ENCODE measurements around the gene ZNF574.

ZNF574 gene

GRCh38 chr19:42108527-42109389, 32.8 kb downstream of the ZNF574 start:
- DNase-seq = no peak

GRCh38 chr19:42109896-42110295, 33.9 kb downstream of the ZNF574 start:
- no peak for DNase-seq

GRCh38 chr19:42110658-42111057, 34.7 kb downstream of the ZNF574 start:
- no peak for DNase-seq

DNA sequence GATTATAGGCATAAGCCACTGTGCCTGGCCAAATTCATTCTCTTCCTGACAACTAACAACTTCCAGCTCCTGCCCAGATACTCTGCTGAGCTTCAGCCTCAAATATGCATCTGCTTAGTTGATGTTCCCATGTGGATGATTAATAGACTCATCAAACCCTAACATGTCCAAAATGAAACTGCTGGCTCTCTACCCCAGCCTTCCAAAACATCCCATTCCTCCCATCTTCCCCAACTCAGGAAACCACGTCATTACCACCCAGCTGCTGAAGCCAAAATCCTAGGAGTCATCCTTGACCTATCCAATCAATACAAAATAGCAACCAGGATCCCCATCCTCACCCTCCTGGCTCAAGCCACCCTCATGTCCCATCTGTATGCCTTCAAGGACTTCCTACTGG, 35.4 kb downstream of the ZNF574 start:
- no peak for DNase-seq

DNA sequence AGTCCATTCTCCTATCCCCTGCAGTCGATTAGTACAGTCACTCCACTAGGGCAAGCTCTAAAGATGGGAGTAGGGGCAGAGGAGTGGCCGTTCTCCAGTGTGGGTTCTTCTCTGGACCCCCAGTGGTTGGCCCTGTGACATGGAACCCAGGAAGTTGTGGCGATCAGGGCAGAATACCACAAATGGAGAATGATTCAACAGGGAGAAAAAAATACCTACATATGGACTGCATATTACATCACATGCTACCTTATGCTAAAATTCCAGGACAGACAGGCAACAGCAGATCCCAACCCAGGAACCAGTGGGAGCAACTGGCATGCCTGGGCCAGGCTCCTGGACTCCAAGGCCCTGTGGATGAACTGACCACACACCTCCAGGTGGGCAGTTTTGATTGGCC, 35.8 kb downstream of the ZNF574 start:
- DNase-seq = no peak

GRCh38 chr19:42113641-42114348, 37.8 kb downstream of the ZNF574 start:
- DNase-seq = no peak

DNA sequence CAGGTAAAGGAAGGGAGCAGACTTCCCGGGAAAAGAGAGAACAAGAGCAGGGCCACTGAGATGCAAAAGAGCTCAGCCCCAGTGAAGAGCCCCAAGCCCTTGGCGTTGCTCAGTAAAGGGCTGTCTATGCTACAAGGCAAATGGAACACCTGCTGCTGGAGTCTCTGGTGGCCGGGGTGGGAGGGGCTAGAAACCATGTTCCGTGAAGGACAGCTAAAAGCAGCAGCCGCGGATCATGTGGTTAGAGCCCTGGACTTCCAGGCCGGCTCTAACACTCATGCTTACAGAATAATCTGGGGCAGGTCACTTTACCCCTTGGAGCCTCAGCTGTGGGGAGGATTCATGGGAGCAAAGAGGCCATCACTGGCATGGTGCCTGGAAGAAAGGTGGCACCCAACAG, 38.4 kb downstream of the ZNF574 start:
- no peak for DNase-seq

DNA sequence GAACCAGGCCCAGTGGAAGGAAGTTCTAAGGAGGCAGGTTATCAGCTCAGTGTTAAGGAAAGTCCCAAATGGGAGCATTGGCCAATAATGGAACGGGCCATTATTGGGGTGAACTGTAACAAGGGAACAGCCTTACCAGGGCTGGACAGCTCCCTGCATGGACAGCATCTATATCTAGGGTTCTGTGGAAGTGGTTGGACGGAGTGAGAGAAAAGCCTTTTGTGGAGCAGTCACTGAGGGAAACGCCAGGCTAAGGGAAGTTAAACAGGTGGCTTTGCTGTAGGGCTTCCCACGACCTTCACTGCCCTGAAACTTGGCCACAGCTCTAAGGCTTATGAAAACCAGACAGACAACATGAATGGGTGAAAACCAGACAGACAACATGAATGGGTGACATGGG, 39.3 kb downstream of the ZNF574 start:
- no peak for DNase-seq

DNA sequence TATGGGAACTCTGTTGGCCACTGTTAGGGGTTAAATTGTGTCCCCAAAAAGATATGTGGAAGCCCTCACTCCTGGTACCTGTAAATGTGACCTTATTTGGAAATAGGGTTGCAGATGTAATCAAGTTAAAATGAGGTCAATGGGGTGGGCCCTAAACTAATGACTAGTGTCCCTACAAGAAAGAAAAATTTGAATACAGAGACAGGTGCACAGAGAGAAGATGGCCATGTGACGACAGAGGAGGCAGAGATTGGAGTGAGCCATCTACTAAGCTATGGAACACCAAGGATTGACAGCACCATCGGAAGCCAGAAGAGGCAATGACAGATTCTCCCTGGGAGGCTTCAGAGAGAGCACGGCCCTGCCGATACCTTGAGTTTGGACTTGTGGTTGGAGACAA, 39.7 kb downstream of the ZNF574 start:
- no peak for DNase-seq

- no peak for DNase-seq
These were observed 40.5 kb downstream of the ZNF574 start for GRCh38 chr19:42116308-42117075.

DNA sequence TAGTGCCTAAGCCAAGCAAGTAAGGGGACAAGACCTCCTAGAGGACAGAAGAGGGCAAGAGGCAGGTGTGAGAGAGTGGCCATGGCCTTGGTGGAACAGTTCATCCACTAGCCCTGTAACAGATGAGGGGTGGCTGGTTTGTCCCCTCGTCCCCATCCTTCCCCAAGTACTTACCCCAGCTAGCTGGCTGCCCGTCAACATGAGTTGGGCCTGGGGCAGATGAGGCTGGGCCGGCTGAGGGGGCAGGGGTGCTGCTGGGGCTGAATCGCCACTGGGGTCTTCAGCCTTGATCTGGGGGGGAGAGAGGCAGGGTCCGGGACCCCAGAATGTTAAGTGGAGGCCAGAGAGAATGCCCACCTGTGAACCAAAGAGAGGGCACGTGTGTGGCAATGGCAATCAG, 41.1 kb downstream of the ZNF574 start:
- DNase-seq = no peak

DNA sequence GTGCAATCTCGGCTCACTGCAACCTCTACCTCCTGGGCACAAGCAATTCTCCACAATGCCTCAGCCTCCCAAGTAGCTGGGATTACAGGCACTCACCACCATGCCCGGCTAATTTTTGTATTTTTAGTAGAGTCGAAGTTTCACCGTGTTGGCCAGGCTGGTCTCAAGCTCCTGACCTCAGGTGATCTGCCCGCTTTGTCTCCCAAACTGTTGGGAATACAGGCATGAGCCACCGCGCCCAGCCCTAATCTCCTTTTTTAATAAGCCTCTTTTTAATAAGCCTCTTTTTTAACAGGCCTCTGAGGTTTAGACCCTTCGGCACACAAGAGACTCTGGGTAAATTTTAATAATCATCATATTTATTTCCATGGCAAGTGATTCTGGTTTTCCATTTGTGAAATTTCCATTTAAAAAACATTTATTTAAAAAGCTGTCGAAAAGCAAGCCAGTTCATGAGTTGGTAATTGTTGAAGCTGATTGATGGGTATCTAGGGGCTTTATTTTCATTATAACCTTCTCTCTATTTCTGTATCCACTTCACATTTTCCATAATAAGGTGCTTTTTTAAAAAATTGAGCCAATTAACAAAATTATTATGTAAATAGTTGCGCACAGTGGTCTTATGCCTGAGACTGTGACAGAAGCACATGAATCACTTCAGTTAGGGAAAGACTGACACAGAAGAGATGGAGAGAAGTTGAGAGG, 44.5 kb downstream of the ZNF574 start:
- DNase-seq = no peak

DNA sequence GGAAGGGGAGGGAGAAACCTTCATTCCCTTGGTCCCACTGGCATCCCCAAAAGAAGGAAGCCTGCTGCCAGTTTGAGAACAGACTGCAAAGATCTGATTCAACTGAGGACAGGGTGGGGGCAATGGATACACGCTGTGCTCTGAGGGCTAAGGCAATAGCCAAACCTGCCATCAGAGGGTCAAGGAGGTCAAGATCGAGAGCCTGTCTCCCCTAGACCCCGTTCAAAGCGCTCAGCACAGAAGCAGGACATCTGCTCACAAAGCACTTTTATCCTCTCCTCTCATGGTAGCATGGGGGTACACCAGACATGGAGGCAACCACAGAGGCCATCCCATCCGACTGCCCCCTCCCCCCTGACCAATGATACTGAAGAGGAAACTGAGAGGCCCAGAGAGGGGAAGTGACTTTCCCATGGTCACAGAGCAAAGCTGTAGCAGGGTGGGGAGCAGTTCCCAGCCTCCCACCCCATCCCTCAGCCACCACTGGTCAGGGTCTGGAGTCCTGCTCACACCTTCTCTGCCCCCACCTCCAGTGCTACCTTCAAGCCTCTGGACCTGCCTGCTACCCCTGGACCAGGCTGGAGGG, 45.2 kb downstream of the ZNF574 start:
- DNase-seq = no peak

DNA sequence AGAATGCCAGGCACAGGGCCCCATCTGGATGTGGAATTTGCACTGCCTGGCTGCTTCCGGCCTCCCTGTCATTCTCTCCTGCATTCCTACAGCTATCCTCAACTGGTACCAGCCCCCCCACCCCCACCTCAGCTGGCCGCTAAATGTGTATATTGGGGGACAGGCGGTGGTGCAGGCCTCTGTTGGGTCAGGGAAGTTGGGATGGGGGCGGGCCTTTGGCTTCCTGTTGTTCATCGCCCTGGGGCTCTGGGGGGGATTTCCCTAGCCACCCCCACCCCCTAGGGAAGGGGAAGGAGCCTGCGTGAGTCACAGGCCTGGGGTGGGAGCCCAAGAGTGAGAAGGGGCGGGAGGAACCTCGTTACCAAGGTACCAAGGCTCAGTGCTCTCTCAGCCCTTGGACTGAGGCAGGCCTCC, 45.7 kb downstream of the ZNF574 start:
- DNase-seq = no peak

GRCh38 chr19:42122691-42123607, 47.0 kb downstream of the ZNF574 start:
- no peak for DNase-seq

GRCh38 chr19:42123765-42124164, 47.8 kb downstream of the ZNF574 start:
- no peak for DNase-seq

DNA sequence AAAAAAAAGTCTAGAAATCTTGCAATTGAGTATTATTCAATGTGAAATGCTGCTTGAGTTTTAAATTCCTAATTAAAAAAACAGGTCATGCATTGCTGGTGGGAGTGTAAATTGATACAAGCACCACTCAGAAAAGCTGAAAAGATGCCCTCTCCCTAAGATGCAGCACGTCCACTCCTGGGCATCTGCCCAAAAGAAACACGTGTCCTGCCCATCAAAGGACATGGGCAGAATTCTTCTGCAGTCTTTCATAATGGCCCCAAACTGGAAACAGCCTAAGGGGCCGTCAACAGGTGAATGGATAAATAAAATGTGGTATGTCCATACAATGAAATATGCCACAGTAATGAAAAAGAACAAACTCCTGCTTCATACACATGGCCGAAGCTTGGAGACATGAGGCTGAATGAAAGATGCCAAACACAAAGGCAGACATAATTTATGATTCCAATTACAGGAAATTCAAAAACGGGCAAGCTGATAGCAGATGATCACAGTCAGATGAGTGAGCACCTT, 48.5 kb downstream of the ZNF574 start:
- no peak for DNase-seq

DNA sequence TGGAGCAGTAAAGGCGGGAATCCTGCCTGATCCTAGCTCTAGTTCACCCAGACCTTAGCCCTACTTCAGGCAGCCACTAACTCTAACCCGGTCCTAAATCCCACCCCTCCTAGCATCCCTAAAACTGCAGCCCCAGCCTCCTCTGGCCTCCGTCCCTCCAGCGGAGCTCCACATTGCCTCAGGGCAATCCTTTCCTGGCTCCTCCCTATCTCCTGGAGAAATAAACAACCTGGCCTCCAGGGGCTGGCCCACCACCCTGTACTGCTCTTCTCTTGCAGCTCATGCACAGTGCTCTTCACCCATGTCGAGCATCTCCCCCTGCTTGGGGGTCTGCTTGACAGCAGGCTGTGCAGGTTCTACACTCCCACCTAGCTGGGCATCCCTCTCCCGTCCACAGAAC, 49.6 kb downstream of the ZNF574 start:
- no peak for DNase-seq

DNA sequence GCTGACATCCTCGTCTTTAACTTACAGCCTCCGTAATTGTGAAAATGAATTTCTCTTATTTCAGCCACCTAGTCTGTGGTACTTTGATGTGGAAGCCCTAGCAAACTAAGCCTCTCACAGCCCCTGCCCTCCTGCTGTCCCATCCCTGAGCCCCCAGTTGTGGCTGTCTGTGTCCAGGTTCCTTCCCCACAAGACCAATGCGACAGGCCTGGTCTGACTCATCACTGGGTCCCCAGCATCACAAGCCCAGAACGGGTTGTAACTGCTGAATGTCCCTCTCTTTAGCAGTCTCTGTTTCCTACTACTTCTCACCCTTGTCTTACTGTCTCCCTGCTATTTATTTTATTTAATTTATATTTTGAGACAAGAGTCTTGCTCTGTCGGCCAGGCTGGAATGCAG, 50.6 kb downstream of the ZNF574 start:
- DNase-seq = no peak

DNA sequence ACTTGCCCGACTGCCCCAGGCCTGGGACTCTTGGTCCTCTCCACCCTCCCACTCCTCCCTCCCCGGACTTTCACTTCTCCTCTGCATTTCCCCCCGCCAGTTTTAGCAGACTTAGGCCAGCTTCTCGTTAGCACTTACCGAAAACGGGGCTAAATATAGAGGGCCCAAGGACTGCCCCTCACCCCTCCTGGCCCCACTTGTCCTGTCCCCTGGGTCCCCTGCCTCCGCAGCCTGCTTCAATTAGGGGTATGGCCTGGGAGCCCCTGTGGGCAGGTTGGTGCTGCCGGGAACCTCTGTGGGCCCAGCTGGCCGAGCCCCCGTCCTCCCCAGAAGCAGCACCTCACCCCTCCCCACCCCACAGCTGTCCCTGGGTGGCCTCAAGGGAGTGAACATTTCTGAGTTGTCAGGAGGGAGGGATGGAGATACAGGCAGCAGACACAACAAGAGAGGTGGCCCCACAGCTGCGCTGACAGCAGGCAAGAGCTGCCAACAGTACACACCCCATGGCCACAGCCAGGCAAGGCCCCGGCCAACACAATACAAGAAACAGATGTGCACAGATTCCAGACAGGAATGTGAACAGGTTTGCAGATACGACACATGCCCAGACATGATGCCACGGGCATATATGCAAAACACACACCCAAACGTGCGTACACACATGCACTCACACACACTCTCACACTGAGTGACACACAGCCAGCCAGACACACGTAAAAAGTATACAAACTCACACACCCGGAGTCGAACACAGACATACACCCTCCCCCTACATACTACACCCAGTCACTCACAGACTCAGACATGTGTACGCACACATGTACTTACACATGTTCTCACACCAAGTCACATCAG, 53.7 kb downstream of the ZNF574 start:
- DNase-seq = no peak
